A673 (cell line): ENCODE data around the gene KIF26A. TPM values are rescaled to one million over a fixed set of nuclear protein-coding genes. Genes with fewer than 3 reads are reported as not detected.
A peak's percentile ranks its signal among the peaks of the same experiment; 100 is the strongest.

Experiments used
- BruUV-seq: library from RNA; stranded (reverse); fragments of 400-500 nt; replicated peaks from 2 replicates; lab custom pipeline; 2021; lab: Mats Ljungman, UMichigan
- CTCF ChIA-PET: fragments of 300-600 bp; sonication (Branson Sonifier 250); formaldehyde crosslinking; loops from one replicate; lab custom pipeline; 2022; ENCODE audit warnings: antibody characterized with exemption; lab: Charles Lee
- POLR2A ChIA-PET: fragments of 300-600 bp; sonication (Branson Sonifier 250); formaldehyde crosslinking; loops from one replicate; lab custom pipeline; 2022; ENCODE audit warnings: antibody characterized with exemption; ENCODE audit not compliant: low non-redundant PET; lab: Charles Lee
- DNase-seq: peaks from one replicate; pipeline ENCODE4 v3.0.0-alpha.2; 2015; ENCODE audit warnings: low spot score
- H3K27ac ChIP-seq: fragments of 200-600 bp; sonication (generic); 2 replicates; pipeline ENCODE4 v1.5.1; 2016; ENCODE audit warnings: mixed run types, low read depth, mild to moderate bottlenecking, mixed read lengths, antibody characterized with exemption, low read length; ENCODE audit not compliant: poor library complexity, severe bottlenecking
- H3K27me3 ChIP-seq: fragments of 200-600 bp; sonication (generic); replicated peaks from 2 replicates; pipeline ENCODE4 v1.6.1; 2017; ENCODE audit warnings: mixed run types, low read depth, mild to moderate bottlenecking, mixed read lengths, antibody characterized with exemption, low read length; ENCODE audit not compliant: insufficient read depth, poor library complexity
- H3K36me3 ChIP-seq: fragments of 200-600 bp; sonication (generic); 2 replicates; pipeline ENCODE4 v1.6.1; 2016; ENCODE audit warnings: mixed run types, mild to moderate bottlenecking, mixed read lengths, antibody characterized with exemption, low read length; ENCODE audit not compliant: insufficient read depth, poor library complexity, severe bottlenecking
- H3K4me1 ChIP-seq: fragments of 200-600 bp; sonication (generic); 2 replicates; pipeline ENCODE4 v1.6.1; 2017; ENCODE audit warnings: mixed run types, mild to moderate bottlenecking, mixed read lengths, antibody characterized with exemption, low read length; ENCODE audit not compliant: insufficient read depth, poor library complexity, severe bottlenecking
- H3K4me3 ChIP-seq: fragments of 200-600 bp; sonication (generic); 2 replicates; pipeline ENCODE4 v1.5.1; 2016; ENCODE audit warnings: low read depth, mixed run types, mild to moderate bottlenecking, mixed read lengths, low read length; ENCODE audit not compliant: poor library complexity, severe bottlenecking
- H3K9me3 ChIP-seq: fragments of 200-600 bp; sonication (generic); 2 replicates; pipeline ENCODE4 v1.6.1; 2016; ENCODE audit warnings: mixed run types, low read depth, mild to moderate bottlenecking, mixed read lengths, antibody characterized with exemption, low read length; ENCODE audit not compliant: poor library complexity, severe bottlenecking
- EZH2 ChIP-seq: fragments of 200-600 bp; sonication (generic); IDR thresholded peaks from 2 replicates; pipeline ENCODE4 v1.6.1; 2017; ENCODE audit warnings: borderline replicate concordance, low read depth, mild to moderate bottlenecking, mixed read lengths, antibody characterized with exemption, low read length; ENCODE audit not compliant: poor library complexity, severe bottlenecking
- intact Hi-C: fragments of 100-400 bp; cut with micrococcal nuclease; formaldehyde crosslinking; loops from one replicate; pipeline ENCODE4 v1.10.0; 2022; ENCODE audit not compliant: unreplicated experiment
- total RNA-seq: library from RNA; stranded (reverse); gene quantifications from 2 replicates; pipeline ENCODE4 v1.2.3, GENCODE V29; 2021
- TF ChIP-seq, protein P1 (sequence below): fragments of 300-800, 200-600 bp; sonication (generic); conservative IDR thresholded peaks from 2 replicates; pipeline ENCODE4 v1.5.1; 2017; ENCODE audit warnings: low read depth, mild to moderate bottlenecking, antibody characterized with exemption, low read length, moderate library complexity, mixed read lengths

KIF26A gene
- total RNA-seq, 1 experiment from 2014 or later: 11.5 TPM

DNA sequence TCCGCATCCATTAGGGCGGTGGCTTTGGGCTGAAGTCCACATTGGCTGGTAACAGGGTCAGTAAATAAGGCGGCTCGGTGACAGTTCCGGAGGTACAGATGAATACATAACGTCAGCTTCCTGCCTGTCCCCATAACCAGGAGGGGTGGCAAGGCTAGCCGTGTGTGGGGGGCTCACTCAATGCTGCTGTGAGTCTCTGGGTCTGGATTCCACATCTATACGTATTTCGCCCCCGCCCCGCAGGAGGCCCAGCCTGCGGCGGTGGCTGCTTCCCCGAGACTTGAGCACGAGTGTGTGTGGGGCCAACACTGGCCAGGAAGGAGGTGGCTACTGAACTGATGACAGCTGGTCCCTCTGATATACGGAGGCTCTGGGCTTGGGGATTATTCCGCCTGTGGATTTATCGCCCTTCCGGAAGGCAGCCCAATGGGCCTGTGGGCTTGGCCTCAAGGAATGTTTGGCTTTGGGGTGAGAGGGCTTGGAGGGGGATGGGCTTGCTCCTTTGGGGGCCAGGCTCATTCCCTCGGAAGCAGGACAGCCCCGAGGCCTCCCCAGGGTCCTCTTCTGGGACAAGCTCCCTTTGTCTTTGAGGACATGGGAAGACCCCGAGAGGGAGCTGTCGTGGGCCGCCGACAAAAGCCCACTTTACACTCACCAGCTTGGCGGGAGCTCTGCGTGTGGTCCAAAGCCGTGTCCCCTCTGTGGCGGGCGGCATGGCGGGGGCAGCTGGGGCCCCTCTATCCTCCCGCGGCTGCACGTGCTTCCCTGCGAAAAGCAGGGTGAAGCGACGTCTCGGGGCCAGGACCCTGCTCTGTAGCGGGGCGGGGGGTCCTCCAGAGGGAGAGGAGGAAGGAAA is 82.1 kb downstream of the KIF26A start:
- ChIA-PET POLR2A (no interaction called here), CTCF (no interaction called here)
- Histone ChIP-seq H3K9me3 (no peaks in the 10 kb centered on the region), H3K36me3 (no peaks in the 10 kb centered on the region), H3K27me3 (no peaks in the 10 kb centered on the region), H3K27ac (no peak overlapping the region), H3K4me1 (peaks cover 39% of the 10 kb centered on the region), H3K4me3 (no peak overlapping the region)
- intact Hi-C loops: no loop called here
- TF ChIP-seq, protein P1, sequence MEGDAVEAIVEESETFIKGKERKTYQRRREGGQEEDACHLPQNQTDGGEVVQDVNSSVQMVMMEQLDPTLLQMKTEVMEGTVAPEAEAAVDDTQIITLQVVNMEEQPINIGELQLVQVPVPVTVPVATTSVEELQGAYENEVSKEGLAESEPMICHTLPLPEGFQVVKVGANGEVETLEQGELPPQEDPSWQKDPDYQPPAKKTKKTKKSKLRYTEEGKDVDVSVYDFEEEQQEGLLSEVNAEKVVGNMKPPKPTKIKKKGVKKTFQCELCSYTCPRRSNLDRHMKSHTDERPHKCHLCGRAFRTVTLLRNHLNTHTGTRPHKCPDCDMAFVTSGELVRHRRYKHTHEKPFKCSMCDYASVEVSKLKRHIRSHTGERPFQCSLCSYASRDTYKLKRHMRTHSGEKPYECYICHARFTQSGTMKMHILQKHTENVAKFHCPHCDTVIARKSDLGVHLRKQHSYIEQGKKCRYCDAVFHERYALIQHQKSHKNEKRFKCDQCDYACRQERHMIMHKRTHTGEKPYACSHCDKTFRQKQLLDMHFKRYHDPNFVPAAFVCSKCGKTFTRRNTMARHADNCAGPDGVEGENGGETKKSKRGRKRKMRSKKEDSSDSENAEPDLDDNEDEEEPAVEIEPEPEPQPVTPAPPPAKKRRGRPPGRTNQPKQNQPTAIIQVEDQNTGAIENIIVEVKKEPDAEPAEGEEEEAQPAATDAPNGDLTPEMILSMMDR: no peak
- TF ChIP-seq EZH2: no peak
- DNase-seq: no peak
- BruUV-seq: no TSS peak

GRCh38 chr14:104221071-104221625 is 82.8 kb downstream of the KIF26A start:
- Histone ChIP-seq H3K4me3 (no peak overlapping the region), H3K9me3 (no peaks in the 10 kb centered on the region), H3K27me3 (no peaks in the 10 kb centered on the region), H3K4me1 (peaks cover 43% of the 10 kb centered on the region), H3K27ac (no peak overlapping the region), H3K36me3 (no peaks in the 10 kb centered on the region)
- intact Hi-C loops: no loop called here
- ChIA-PET POLR2A (interaction anchor here (0.5 kb wide), 1 partner anchor 14 kb away, joined by 5 read pairs; no protein-coding TSS in a partner anchor), CTCF (no interaction called here)
- BruUV-seq: no TSS peak
- TF ChIP-seq, protein P1: no peak
- no peak for TF ChIP-seq EZH2
- DNase-seq: no peak

DNA sequence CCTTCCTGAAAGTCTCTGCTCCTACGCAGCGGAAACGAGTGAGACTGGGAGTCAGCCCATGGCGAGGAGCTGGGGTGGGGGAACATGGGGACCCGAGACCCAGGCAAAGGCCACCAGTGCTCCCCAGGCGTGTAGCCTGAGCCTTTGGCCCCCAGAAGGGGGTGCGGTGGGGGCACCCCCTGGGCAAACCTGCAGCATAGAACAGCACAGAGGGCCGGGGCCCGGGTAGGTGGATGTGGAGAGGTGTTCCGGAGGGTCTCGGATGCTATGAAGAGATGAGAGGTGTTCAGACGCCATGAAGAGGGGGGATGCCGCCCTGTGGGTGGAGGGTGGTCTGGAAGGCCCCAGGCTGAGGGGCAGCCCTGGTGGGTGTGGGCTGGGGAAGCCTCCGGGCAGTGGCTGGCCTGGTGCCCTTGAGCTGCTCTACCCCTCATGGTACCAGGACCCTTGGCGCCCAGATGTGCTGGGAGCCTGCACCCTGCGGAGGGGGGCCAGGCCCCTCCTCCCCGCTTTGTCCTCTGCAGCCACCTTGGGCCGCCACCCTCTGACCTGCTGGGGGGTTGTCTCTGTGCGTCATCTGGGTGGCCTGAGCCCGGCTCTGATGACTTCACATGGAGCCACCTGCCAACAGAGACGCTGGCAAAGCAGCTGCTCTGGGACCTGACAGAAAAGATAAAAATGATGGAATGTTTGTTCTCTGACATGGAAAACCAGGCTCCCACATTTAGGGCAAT is 83.4 kb downstream of the KIF26A start:
- Histone ChIP-seq H3K36me3 (no peaks in the 10 kb centered on the region), H3K4me3 (no peak overlapping the region), H3K4me1 (peaks cover 50% of the 10 kb centered on the region), H3K9me3 (no peaks in the 10 kb centered on the region), H3K27ac (peak overlapping the region; percentile 93), H3K27me3 (no peaks in the 10 kb centered on the region)
- TF ChIP-seq, protein P1: no peak
- no peak for TF ChIP-seq EZH2
- no peak for DNase-seq
- intact Hi-C loops: no loop called here
- ChIA-PET CTCF (no interaction called here), POLR2A (interaction anchor here (0.5 kb wide), 1 partner anchor 14 kb away, joined by 5 read pairs; no protein-coding TSS in a partner anchor)
- BruUV-seq: no TSS peak
